ENCODE data around the gene CNPY1.

DNA sequence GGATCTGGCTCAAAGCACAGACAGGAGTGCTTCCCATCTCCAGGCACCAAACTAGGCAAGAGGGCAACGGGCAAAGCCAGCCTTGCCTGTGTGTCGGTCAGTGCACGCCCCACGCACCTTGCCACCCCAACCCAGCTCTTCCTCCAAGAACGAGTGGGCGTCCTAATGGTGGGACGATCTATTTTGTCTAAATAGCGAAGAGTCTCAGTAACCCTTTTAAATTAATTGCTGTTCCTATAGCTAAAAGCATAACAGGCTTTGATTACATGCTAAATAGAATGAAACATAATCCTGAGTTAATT is 76.2 kb downstream of the CNPY1 start:
- TF ChIP-seq GATA1 (IDR thresholded peaks at IDR 0.05; ENCODE audit: low read depth, low read length) = no peak
- no peak for TF ChIP-seq POLR2A (IDR thresholded peaks at IDR 0.05; ENCODE audit: low read length)

All from erythroblast (primary cell).